NCI-H2196 (cell line): ENCODE results near the gene PTPRT.
"Not testable (repeated sequence)": the region's sequence is repeated elsewhere in the genome, so short reads cannot be mapped to it uniquely, and the experiment has no call there.

Experiments used
- DNase-seq: peaks from one replicate; lab custom pipeline; 2025; ENCODE audit not compliant: unreplicated experiment; lab: John Stamatoyannopoulos, UW

The PTPRT gene

DNA sequence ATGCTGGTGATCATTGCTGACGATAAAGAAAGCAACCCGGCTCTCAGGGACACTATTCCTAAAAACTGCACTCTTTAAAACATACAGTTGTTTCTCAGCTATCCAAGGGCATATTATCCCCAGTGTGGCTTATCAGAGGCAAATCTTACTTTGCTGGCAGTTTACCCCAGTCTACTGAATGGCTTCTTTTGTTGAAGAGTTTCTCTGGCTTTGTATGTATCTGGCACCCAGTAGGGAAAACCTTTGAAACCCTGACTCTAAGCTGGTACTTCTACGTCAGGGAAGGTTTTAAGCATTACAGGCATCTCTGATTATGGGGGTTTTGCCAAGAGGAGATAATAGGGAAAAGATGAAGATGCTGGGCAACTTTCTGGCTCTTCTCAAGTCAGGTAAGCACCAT is 933.9 kb downstream of the PTPRT start:
- DNase-seq = no peak

- no peak for DNase-seq
Observed at GRCh38 chr20:42254673-42255072, 935.0 kb downstream of the PTPRT start.

DNA sequence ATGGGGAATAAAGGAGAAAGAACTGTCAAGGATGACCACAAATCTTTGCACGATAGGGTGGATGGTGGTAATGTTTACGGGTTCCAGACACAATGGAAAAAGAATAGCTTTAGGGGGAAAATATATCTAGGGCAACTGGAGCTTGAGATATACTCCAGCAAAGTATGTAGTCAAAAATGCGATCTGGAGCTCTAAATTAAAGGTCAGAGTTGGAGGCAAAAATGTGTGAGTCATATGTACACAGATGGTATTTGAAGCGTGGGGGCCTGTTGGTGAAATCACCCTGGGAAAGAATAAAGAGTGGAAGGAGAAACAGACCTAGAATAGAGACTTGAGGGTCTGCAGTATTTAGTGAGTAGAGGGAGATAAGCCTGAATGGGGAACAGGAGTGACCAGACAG is 937.6 kb downstream of the PTPRT start:
- no peak for DNase-seq

DNA sequence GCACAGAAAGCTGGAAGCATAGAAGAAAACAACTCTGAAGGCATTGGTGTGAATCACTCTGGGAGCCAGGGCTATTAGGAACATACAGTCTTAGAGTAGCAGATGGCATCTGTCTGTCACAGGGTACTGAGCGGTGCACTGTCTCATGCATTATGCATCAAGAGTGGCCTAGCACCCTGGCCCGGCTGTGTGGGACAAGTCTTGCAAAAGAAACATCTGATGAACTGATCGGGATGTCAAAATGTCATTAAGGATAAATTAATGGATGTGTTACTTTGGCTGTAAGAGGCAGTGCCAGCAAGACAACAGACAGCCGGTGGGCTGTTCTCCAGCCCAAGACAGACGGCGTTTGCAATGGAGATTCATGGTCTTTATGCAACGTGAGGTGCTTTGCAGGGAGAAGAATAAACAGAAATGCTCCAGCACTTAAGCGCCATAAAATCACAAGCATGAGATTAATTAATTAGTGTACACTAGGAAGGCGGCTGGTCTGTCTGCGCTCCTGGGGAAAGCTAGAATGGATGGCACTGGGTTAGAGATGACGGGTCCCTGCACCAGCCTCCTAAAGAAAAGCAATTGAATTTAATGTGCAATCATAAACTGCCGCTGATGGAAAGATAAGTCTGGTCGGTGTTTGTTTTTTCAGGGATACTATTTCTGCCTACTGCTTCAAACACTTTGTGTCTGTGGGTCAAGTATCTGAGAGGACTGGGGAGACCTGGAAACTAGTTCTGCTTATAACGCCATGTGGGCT is 970.9 kb downstream of the PTPRT start:
- no peak for DNase-seq

DNA sequence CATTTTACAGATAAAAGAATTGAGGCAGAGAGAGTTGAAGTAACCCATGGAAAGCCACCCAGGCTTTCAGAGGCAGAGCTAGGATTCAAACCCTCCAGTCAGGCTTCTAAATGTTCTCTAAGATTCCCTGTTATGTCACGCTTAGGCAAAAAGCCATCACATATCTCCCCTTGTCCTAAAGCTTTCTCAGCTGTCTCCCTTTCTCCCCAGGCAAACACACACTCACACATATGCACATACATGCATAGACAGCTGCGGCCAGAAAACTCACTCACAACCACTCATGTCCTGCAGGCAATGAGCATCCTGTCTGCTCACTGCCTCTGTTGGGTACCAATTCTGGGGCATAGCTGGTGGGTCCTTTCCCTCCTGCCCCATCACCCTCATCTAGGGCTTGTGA is 975.6 kb downstream of the PTPRT start:
- DNase-seq = no peak

- DNase-seq = no peak
Observed at GRCh38 chr20:42212391-42212790, 977.3 kb downstream of the PTPRT start.

- DNase-seq = not testable (repeated sequence)
Observed at GRCh38 chr20:42206557-42206956, 983.1 kb downstream of the PTPRT start.

- DNase-seq = no peak
Observed at GRCh38 chr20:42204109-42204660, 985.5 kb downstream of the PTPRT start.

DNA sequence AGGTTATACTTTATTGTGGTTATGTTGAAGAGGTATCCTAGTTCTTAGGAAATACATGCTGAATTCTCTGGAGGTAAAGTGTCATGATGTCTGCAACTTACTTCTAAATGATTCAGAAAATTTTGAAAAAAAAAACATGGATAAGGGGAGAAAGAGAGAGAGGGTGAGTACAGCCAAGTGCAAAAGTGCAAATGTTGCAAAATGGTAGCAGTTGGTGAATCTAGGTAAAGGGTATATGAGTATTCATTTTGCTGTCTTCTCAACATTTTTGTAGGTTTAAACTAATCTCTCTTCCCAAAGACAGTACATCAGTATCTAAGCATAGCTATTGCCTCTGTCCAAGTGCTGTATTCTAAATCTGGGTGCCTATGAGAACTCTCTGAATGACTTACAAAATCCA is 992.1 kb downstream of the PTPRT start:
- DNase-seq = no peak

DNA sequence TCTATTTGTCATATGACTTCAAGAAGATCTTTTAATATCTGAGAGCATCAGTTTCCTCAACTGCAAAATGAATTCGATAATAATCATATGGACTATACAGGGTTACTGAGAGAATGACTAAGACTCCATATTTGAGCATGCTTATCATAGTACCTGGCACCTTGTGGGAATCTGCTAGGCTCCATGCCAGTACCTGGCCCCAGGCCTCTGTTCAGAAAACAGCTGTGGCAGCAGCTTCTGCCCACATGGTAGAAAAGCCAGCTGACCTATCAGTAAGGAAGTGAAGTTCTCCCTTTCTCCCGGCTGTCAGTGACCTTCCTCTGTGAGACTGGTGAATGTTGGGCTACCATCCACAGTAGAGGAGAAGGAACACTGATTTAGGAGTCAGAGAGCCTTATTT is 996.6 kb downstream of the PTPRT start:
- DNase-seq = no peak

GRCh38 chr20:42192321-42192720 is 997.4 kb downstream of the PTPRT start:
- DNase-seq = no peak

GRCh38 chr20:42191140-42191860 is 998.4 kb downstream of the PTPRT start:
- DNase-seq = no peak

DNA sequence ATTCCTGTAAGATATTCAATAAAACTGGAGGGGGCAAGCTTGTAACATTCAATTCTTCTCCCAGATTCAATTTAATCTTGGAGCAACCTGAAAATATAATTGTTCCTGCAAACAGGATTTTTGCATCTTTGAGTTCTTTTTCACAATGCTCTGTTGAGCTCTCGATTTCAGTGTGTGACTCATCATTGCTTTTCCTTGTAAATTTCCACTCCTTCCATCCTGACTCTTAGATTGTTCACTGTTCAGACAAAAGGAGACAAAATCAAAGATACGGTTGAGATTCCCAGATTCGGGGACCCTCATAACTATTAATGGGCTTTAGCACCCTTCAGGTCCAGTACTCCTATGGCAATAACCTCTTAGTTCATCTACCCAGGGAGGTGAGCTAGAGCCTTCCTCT is 999.6 kb downstream of the PTPRT start:
- no peak for DNase-seq

DNA sequence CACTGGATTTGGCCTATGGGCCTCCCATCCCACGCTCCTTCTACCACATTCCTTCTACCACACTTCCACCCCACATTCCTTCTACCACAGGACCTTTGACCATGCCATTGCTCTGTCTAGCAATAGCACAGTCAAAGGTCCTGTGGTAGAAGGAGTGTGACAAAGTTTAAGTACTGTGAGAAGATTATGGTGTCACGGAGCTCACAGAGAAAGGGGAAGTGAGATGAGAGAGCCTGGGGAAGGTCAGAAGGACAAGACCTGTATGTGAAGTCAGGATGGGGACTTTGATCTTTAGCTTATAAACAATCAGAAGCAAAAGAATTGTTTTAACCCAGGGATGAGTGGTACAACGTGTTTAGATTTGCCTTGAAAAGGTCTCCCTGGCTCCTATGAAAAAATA is 1003.4 kb downstream of the PTPRT start:
- DNase-seq = no peak

- DNase-seq = no peak
Observed at GRCh38 chr20:42183147-42183546, 1006.6 kb downstream of the PTPRT start.

DNA sequence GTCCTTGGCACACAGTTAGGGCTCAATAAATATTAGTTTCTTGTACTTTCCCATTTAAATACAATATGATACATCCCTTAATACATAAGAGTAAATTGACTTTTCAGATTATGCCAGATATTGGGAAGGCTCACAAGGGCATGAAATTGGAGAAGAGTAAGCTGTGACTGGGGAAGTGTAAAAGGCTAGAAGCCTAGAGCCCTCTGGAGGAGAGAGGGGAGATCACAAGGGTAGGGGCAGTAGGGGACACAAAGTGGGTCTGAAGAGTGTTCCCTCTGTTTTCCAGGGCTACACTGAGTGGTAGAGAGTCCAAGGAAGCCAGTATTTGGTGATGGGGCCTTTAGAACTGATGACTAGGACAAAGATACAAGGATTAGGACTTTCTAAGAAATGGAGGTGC is 1008.6 kb downstream of the PTPRT start:
- DNase-seq = no peak

GRCh38 chr20:42179768-42180167 is 1009.9 kb downstream of the PTPRT start:
- DNase-seq = no peak

GRCh38 chr20:42173440-42173839 is 1016.3 kb downstream of the PTPRT start:
- no peak for DNase-seq

DNA sequence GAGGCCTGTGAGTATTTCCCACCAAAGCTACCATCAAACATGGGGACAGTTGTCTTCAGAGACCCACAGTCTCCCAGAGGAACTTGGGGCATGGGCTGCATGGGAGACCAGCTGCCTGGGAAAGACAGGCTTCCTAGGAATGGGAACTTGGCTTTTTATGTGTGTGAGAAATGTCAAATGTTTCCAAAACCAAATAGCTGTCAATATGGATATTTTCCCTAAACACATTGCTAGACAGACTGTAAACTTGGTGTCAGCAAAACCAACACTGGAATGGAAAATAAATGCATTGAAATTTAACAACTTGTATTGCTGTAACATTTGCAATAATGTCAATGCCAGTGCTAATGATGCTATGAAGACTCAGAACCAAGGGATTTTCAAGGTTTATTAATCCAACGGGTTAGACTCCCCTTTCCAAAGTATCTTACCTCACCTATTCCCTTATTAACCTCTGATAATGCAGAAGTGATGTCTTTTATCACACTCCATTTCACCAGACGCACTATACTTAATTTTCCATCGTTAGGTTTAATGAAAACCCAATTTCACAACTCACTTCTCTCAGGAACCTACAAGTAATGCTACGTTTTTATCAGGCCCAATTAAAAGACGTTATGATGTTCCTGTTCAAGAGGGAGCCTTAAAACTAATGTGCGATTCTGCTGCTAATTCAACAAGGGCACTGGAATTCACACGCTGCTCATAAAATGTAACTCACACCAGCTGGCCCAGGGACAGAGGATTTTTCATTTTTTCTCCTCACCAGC is 1025.4 kb downstream of the PTPRT start:
- DNase-seq = no peak

GRCh38 chr20:42161228-42161829 is 1028.4 kb downstream of the PTPRT start:
- no peak for DNase-seq

DNA sequence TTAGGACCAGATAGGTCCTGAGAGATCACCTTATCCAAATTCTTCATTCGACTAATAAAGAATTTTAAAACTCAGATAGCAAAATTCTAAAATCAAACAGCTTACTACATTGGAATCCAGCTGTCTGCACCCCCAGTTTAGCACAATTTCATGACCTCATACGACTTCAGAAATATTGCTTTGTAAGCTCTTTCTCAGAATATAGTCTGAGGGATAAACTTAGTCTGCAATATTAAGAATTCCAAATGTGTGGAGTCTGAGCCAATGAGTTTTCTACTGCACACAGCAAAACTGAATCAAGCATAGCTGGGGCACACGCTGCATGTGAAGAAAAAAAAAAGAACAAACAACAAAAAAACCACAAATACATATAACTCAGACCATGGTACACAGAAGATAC is 1029.9 kb downstream of the PTPRT start:
- DNase-seq = no peak
